ENCODE results near the gene DENND6A.
"Not testable (repeated sequence)": the region's sequence is repeated elsewhere in the genome, so short reads cannot be mapped to it uniquely, and the experiment has no call there.

DENND6A gene

DNA sequence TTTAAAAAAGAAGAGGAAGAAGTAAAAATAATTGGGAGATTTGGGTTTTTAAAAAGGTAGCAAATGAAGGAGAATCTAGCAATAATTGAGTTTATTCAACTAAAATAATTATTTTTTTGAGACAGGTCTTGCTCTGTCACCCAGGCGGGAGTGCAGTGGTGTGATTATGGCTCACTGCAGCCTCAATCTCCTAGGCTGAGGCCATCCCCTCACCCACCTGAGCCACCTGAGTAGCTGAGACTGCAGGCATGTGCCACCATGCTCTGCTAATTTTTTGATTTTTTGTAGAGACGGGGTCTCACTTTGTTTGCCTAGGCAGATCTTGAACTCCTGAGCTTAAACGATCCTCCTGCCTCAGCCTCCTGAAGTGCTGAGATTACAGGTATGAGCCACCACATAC, 68.1 kb downstream of the DENND6A start:
- no peak for DNase-seq

DNA sequence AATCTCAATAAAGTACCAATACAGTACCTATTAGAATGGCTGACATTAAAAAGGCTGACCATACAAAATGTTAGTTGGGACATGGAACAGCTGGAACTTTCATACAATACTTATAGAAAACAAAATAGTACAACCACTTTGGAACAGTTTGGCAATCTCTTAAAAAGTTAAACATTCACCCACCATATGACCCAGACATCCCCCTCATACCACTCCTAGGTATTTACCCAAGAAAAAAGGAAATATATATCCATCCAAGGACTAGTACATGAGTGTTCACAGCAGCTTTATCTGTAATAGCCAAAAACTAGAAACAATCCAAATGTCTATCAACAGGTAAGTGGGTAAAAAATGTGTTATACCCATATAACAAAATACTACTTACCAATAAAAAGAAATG, 70.5 kb downstream of the DENND6A start:
- no peak for DNase-seq

DNA sequence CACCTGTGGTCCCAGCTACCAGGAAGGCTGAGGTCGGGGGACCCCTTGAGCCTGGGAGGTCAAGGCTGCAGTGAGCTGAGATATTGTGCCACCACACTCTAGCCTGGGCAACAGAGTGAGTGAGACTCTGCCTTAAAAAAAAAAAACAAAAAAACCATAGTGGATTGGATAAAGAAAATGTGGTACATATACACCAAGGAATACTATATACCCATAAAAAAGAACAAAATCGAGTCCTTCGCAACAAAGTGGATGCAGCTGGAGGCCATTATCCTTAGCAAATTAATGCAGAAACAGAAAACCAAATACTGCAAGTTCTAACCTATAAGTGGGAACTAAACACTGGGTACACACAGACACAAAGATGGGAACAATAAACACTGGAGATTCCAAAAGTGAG, 75.1 kb downstream of the DENND6A start:
- no peak for DNase-seq

DNA sequence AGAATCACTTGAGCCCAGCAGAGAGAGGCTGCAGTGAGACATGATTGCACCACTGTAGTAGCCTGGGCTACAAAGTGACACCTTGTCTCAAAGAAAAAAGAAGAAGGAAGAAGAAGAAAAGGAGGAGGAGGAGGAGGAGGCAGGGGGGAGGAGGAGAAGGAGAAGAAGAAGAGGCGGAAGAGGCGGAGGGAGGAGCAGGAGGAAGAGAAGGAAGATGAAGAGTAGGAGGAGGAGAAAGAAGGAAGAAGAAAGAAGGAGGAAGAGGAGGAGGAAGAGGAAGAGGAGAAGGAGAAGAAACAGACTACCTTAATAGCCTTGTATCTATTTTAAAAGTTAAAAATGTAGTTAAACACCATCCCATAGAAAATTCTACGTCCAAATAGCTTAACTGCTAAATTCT, 76.6 kb downstream of the DENND6A start:
- no peak for DNase-seq

DNA sequence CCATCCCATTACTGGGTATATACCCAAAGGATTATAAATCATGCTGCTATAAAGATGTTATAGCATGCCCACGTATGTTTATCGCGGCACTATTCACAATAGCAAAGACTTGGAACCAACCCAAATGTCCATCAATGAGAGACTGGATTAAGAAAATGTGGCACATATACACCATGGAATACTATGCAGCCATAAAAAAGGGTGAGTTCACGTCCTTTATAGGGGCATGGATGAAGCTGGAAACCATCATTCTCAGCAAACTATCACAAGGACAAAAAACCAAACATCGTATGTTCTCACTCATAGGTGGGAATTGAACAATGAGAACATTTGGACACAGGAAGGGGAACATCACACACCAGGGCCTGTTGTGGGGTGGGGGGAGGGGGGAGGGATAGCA, 81.0 kb downstream of the DENND6A start:
- not testable (repeated sequence) for DNase-seq

DNA sequence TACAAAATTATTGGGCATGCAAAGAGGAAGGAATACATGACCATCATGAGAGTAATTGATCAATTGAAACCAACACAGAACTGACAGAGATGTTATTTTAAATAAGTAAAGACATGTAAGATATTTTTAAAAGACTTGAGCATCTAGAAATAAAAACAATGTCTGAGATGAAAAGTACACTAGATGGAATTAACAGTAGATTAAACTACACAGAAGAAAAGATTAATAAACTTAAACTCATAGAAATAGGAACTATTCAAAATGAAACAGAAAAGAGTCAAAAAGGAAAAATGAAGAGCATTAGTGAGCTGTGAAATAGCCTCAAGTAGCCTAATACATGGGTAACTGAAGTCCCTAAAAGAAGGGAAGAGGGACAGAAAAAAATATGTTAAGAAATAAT, 87.2 kb downstream of the DENND6A start:
- no peak for DNase-seq

DNA sequence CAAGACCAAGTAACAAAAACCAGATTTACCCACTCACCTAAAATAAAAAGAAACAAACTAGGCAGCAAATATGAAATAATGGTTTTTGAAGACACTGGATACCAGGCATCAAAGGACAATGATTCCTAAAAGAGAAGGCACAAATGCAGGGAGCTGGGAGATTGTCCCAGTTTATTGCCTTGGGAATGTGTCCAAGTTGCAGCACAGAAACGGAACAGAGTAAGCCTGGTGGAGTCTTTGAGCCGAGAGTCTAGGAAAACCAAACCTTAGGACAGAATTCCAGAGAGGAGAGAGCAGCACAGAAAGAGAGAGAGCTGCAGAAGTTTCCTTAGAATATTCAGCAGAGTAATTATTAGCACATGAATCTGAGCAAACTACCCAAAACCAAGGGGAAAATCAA, 87.9 kb downstream of the DENND6A start:
- no peak for DNase-seq

DNA sequence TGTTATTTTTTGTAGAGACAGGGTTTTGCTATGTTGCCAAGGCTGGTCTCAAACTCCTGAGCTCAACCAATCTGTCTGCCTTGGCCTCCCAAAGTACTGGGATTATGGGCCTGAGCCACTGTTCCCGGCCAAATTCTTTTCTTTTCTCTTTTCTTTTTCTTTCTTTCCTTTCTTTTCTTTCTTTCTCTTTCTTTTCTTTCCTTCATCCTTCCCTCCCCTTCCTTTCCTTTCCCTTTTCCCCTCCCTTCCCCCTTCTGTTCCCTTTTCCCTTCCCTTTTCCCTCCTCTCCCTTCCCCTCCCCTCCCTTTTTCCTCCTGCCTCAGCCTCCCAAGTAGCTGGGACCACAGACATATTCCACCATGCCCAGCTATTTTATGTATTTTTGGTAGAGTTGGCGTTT, 92.7 kb downstream of the DENND6A start:
- DNase-seq, result no peak

DNA sequence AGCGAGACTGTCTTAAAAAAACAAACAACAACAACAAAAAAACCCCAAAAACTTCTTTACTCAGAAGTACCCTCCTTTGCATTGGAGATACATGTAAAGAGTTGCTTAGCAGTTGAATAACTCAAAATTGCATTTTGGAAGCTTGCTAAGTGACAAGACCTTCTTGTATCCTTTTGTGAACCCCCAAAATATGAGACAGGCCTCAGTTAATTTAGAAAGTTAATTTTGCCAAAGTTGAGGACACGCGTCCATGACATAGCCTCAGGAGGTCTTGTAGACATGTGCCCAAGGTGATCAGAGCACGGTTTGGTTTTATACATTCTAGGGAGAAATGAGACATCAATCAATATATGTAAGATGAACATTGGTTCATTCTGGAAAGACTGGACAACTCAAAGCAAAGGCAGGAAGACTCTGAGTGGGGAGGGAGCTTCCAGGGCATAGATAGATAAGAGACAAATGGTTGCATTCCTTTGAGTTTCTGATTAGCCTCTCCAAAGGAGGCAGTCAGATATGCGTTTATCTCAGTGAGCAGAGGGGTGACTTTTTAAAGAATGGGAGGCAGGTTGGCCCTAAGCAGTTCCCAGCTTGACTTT, 94.0 kb downstream of the DENND6A start:
- DNase-seq, result no peak

DNA sequence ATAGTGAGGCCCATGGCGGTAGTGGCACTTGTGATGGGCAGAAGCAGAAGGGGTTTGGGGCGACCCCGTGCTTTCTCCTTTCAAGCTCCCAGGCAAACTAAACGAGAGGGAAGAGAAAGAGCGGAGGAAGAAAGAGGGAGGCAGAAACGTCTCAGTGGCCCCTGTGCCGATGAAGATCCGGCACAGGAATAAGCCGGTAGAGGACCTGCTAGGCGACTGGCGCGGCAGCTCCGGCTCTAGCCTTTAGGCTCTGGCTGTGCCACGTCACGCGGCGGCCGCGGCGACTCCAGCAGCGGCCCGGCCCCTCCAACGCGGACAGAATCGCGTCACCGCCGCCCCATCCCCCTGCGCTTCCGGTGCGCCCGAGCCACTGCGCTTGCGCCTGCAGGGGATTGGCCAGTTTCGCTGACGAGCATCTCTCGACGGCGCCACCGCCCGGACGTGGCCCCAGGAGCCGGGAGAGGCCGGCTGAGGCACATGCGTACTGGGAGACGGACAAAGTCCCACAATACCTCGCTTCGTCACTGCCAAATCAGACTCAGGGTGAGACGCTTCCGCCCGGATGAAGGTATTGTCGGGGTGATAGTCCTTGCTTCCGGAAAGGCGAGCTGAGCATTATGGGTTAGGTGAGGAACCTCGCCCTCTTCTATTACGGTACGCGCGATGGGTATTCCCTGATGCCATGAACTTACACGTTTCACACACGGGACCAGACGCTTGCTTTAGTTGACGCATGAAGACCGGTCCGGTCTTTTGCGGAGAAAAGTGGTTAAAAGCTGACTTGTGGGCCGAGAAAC, 95.6 kb downstream of the DENND6A start, which contains the start of gene ARF4:
Gene ARF4 (minus strand): TSS at position 218 of the 797 bp plus-strand sequence. CDS start 204 bp downstream, at position 14.
- peak; percentile 97 for DNase-seq

DNA sequence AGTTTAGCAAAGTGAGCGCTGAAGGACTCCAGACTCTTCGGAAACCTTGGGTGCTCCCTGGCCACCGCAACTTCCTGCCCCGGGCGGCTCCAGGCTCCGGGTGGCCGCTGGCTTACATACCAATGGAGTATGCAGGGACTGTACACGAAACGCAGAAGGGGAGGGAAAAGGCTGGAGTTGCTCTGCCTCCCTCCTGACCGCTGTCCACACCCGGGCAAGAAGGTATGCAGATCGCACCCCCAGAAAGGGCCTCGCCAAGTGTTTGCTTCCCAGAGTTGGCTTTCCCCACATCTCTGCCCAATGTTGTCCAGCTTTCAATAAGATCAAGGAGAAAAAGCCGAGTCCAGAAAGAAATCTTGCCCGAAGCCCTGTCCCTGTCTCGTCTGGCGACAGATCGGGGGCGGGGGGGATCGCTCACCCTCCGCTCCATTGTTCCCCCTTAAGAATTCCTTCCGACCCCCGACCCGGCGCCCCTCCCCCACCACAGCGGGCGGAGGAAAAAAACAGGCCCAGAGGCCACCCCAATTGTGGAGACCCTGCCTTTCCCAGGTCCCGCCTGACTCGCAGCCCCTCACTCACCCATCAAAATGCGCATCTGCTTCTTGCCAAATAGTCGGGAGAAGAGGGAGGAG, 96.3 kb downstream of the DENND6A start:
- DNase-seq, result peak; percentile 31

DNA sequence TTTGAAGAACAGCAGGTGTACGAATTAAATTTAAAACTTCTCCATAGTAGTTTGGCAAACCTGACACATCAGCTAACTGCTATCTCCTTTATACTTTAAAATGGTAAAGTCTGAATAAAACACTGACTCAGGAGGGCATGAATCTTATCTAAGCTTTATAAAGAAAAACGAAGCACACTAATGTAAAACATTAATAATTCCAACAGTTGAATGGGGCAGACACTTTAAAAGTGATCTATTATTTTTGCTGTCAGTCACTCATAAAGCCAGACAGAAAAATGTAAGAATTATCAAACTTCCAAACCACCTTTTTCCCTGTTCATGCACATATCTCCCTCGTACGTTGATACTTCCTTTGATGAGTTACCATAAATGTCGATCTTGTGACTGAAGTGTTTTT, 98.3 kb downstream of the DENND6A start:
- DNase-seq, result no peak

DNA sequence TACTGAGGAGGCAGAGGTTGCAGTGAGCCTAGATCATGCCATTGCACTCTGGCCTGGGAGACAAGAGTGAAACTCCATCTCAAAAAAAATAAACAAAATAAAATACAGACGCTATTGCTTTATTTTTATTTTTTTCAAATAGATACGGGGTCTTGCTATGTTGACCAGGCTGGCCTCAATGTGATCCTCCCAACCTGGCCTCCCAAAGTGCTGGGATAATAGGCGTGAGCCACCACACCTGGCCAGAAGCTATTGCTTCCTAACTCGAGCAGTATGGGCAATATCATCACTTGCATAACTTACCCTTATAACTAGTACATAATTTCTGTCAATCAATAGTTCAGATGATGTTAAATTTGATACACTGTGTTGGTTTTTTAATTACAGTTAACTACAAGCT, 98.7 kb downstream of the DENND6A start:
- DNase-seq, result no peak

DNA sequence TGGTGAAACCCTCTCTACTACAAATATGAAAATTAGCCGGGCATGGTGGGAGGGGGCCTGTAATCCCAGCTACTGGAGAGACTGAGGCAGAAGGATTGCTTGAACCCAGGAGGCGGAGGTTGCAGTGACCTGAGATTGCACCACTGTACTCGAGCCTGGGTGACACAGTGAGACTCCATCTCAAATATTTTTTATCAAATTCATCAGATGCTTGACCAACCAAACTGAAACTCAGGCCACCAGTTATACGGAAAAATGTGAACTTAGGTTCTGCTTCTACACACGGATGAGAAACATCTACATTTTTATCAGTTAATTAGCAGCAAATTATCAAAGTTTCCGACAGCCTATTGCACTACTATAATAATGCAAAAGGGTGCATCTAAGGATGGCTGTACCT, 100.6 kb downstream of the DENND6A start:
- DNase-seq, result no peak

DNA sequence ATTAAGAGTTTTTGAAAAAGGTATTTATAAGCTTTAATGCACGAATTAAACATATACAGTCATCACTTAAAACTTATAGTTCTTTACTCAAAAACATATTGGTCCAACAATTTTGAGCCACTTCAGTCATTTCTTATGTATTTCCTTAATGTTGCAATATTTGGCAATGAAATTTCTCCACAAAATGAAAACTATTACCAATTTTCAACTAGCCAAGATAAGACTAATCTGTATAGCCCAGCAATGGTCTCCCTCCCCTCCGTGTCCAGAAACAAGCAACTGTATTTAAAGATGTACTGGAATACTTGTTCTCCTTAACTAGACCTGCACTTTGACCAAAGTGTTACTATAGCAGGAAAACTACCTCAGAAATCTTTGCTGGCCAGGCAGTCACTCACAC, 105.0 kb downstream of the DENND6A start:
- no peak for DNase-seq

DNA sequence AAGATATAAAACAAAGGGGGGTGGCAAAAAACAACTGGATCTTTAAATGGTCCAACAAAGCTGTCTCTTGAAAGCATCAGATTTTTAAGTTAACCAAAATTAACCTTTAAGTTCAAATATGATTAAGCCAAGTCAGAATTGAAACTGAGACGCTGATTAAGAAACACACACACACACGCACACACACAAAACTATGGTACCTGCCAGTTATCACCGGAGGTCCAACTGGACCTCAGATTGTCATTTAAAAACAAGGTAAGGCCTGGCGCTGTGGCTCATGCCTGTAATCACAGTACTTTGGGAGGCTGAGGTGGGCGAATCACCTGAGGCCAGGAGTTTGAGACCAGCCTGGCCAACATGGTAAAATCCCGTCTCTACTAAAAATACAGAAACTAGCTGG, 106.1 kb downstream of the DENND6A start:
- DNase-seq, result no peak

DNA sequence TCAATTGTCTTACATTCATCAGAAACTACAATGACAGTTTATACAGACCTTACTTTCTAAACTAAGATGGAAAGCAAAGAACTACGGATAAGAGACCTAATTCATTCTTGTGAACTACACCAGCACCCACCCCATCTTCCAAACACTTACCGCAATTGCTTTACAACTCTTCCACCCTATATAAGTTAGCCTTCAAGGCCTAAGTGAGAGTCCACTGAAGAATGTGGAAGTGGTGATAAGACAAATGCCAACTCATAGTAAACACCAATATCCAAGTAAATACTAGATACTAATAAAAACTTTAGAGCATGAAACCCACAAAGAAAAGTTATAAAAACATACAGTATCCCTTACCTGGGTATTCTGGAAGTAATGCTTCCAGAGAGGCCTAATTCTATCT, 109.3 kb downstream of the DENND6A start:
- no peak for DNase-seq

DNA sequence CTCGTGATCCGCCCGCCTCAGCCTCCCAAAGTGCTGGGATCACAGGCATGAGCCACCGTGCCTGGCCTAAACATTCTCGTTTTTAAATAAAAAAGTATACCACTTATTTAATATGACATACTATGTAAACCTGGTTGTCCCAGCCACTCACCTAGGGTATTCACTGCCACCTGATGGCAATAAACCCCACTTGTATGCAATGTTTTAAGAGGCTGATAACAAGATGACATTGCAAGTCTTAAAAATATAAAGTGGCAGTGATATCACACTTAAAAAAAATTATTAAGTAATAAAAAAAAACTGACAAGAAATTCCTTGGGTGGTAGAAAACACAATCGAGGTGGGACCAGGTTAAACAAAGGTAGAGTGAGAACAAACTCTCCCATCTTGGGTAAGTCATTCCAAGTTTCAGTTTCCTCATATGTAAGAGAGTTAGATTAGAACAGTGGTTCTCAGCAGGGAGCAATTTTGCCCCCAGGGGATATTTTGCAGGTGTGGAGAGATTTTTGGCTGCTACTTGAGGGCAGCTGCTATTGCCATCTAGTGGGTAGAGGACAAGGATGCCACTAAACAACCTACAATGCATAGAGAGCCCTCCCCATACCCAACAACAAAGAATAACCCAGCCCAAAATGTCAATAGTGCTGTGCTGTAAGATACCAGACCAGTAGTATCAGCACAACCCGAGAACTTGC, 110.3 kb downstream of the DENND6A start:
- no peak for DNase-seq

DNA sequence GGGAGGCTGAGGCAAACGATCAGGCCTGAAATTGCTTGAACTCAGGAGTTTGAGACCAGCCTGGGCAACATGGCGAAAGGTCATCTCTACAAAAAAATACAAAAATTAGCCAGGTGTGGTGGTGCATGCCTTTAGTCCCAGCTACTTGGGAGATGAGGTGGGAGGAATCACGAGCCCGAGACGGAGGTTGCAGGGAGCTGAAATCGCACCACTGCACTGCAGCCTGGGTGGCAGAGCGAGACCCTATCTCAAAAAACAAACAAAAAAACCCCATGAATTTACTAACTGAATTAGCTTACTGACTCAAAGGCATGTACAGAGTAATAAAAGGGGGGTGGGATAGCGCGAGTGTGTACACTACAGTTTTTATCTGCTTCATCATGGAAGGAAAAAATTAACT, 115.1 kb downstream of the DENND6A start:
- no peak for DNase-seq

DNA sequence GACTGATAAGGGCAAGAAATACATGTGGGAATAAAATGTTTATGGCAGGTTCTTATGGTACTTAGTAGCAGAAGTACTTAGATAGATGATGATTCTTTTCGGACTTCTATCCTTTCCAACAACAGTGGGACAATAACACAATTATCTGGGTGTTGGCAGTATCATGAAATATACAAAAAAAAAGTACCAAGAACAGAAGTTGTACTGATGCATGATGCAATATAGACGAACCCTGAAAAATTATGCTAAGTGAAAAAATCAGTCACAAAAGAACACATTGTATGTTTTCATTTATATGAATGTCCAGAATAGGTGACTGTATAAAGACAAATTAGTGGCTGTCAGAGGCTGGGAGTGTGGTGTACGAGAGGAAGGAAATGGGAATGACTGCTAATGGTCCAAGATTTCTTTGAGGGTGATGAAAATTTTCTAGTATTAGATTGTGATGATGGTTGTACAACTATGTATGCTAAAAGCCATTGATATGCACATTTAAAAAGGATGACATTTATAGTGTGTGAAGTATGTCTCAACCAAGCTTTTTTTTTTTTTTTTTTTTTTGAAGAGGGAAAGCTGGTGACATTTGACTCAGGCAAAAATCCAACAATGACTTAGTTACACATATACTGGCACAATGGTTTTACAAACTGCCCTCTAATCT, 116.8 kb downstream of the DENND6A start:
- no peak for DNase-seq
